Panc1 (cell line): ENCODE data around the gene C11orf21. TPM values are rescaled to one million over a fixed set of nuclear protein-coding genes. Genes with fewer than 3 reads are reported as not detected.

Experiments
- ATAC-seq: fragments of 200-7000 bp; cut with Tn5 transposase; 2 replicates; pipeline ENCODE4 v1.9.1; 2020; ENCODE audit warnings: mild to moderate bottlenecking, moderate library complexity
- BruUV-seq: library from RNA; stranded (reverse); fragments of 400-500 nt; replicated peaks from 2 replicates; lab custom pipeline; 2021; lab: Mats Ljungman, UMichigan
- CTCF ChIA-PET: fragments of 300-600 bp; sonication (Branson Sonifier 250); formaldehyde crosslinking; loops from one replicate; lab custom pipeline; 2022; ENCODE audit warnings: antibody characterized with exemption; lab: Charles Lee
- POLR2A ChIA-PET: fragments of 300-600 bp; sonication (Branson Sonifier 250); formaldehyde crosslinking; loops from one replicate; lab custom pipeline; 2022; ENCODE audit warnings: antibody characterized with exemption; lab: Charles Lee
- DNase-seq: peaks from one replicate; pipeline ENCODE4 v3.0.0-alpha.2; 2010; ENCODE audit warnings: low read depth, low spot score
- H3K27ac ChIP-seq: 2 replicates; pipeline ENCODE4 v1.5.1; 2011; ENCODE audit warnings: mild to moderate bottlenecking, low read length, inconsistent platforms
- H3K27me3 ChIP-seq: fragments of 200-500 bp; sonication (Bioruptor generic); 2 replicates; pipeline ENCODE4 v1.6.0; 2014; ENCODE audit warnings: low read length, inconsistent platforms; ENCODE audit not compliant: control insufficient read depth, insufficient read depth
- H3K36me3 ChIP-seq: fragments of 200-500 bp; sonication (Bioruptor generic); 2 replicates; pipeline ENCODE4 v1.5.1; 2014; ENCODE audit warnings: inconsistent platforms, mild to moderate bottlenecking, low read length, moderate library complexity; ENCODE audit not compliant: control insufficient read depth, insufficient read depth
- H3K4me1 ChIP-seq: 2 replicates; pipeline ENCODE4 v1.5.1; 2011; ENCODE audit warnings: inconsistent platforms, mild to moderate bottlenecking, low read length, moderate library complexity; ENCODE audit not compliant: control insufficient read depth, insufficient read depth
- H3K4me3 ChIP-seq, 2 experiments: 2 replicates each; pipeline ENCODE4 v1.5.1; 2011 to 2012; ENCODE audit warnings: low read depth in 2 of 2, low read length in 2 of 2, mild to moderate bottlenecking in 2 of 2, inconsistent platforms in 1 of 2, moderate library complexity in 1 of 2
- H3K9me3 ChIP-seq: fragments of 200-500 bp; sonication (Bioruptor generic); 2 replicates; pipeline ENCODE4 v1.5.1; 2014; ENCODE audit warnings: low read depth, mild to moderate bottlenecking, inconsistent platforms, low read length, moderate library complexity; ENCODE audit not compliant: control insufficient read depth, insufficient read depth
- CTCF ChIP-seq: fragments of 450-650 bp; IDR thresholded peaks from 2 replicates; pipeline ENCODE4 v1.5.1; 2017; ENCODE audit warnings: mild to moderate bottlenecking
- POLR2AphosphoS5 ChIP-seq: IDR thresholded peaks from 2 replicates; pipeline ENCODE4 v1.6.1; 2012; ENCODE audit warnings: mild to moderate bottlenecking, low read depth, low read length, moderate library complexity
- REST ChIP-seq, 2 experiments: IDR thresholded peaks; 2 replicates each; pipeline ENCODE4 v1.6.1; 2011 to 2012; ENCODE audit warnings: low read depth in 2 of 2, control low read depth in 1 of 2, low read length in 1 of 2, mild to moderate bottlenecking in 1 of 2, moderate library complexity in 1 of 2; ENCODE audit not compliant: insufficient read depth in 1 of 2
- SIN3A ChIP-seq: IDR thresholded peaks from 2 replicates; pipeline ENCODE4 v1.6.1; 2012; ENCODE audit warnings: low read depth, mild to moderate bottlenecking, low read length, moderate library complexity, borderline replicate concordance; ENCODE audit not compliant: insufficient read depth
- TCF7L2 ChIP-seq: IDR thresholded peaks from 2 replicates; pipeline ENCODE4 v1.6.1; 2011; ENCODE audit warnings: mild to moderate bottlenecking, low read depth, low read length, inconsistent platforms
- in situ Hi-C: cut with HindIII; loops from 2 replicates; pipeline ENCODE4 v1.10.0; 2016; ENCODE audit warnings: low sequenced_read_pairs, low pct_unique_long_range_greater_than_20kb
- intact Hi-C: fragments of 100-400 bp; cut with micrococcal nuclease; formaldehyde crosslinking; loops from one replicate; pipeline ENCODE4 v1.10.0; 2022; ENCODE audit not compliant: unreplicated experiment
- total RNA-seq: library from RNA; stranded (reverse); gene quantifications from one replicate; pipeline ENCODE4 v1.2.1, GENCODE V29; 2021; ENCODE audit not compliant: unreplicated experiment

The C11orf21 gene
- total RNA-seq, 1 experiment from 2014 or later: 0.31 TPM

- Histone ChIP-seq H3K36me3 (no peaks in the 10 kb centered on the region), H3K4me1 (no peaks in the 10 kb centered on the region), H3K27ac (no peak overlapping the region), H3K27me3 (peaks cover 5% of the 10 kb centered on the region; the same call in 1 of the 2 replicates), H3K4me3 (no peak overlapping the region), H3K9me3 (no peaks in the 10 kb centered on the region)
- ChIA-PET CTCF (interaction anchor here (0.6 to 2.9 kb wide), 6 partner anchors 14 to 247 kb away, joined by 3 to 9 read pairs (median 5); no protein-coding TSS in a partner anchor), POLR2A (no interaction called here)
- intact Hi-C loops: loop anchor here (1.0 kb wide), 1 partner anchor 102 kb away; no protein-coding TSS in a partner anchor
- no peak for TF ChIP-seq TCF7L2
- BruUV-seq: no TSS peak
- ATAC-seq: no peak
- no peak for DNase-seq
- in situ Hi-C loops: no loop called here
Measured at GRCh38 chr11:2299773-2300172, 1.9 kb downstream of the C11orf21 start.

GRCh38 chr11:2298795-2299761 lies 2.6 kb downstream of the C11orf21 start:
- in situ Hi-C loops: no loop called here

GRCh38 chr11:2298131-2298794 lies 3.5 kb downstream of the C11orf21 start:
- Histone ChIP-seq H3K36me3 (no peaks in the 10 kb centered on the region), H3K27ac (no peak overlapping the region), H3K27me3 (peaks cover 5% of the 10 kb centered on the region; the same call in 1 of the 2 replicates), H3K4me1 (no peaks in the 10 kb centered on the region), H3K4me3 (no peak overlapping the region), H3K9me3 (no peaks in the 10 kb centered on the region)
- intact Hi-C loops: no loop called here
- DNase-seq: no peak
- TF ChIP-seq POLR2AphosphoS5 (no peak), SIN3A (no peak), TCF7L2 (no peak), CTCF (no peak), REST (IDR thresholded peaks at IDR 0.05; ENCODE audit: insufficient read depth in 1 of 2, low read depth in 2 of 2, low read length in 1 of 2) (no peak)
- in situ Hi-C loops: no loop called here
- CTCF ChIA-PET: interaction anchor here (1.0 to 2.9 kb wide), 5 partner anchors 89 to 122 kb away, joined by 4 to 9 read pairs (median 7); no protein-coding TSS in a partner anchor
- BruUV-seq: no TSS peak
- POLR2A ChIA-PET: no interaction called here
- ATAC-seq: no peak

More at GRCh38 chr11:2298795-2299761, 2.6 kb downstream of the C11orf21 start:
- peaks cover 5% of the 10 kb centered on the region; the same call in 1 of the 2 replicates for H3K27me3 ChIP-seq
- no peaks in the 10 kb centered on the region for H3K4me1 ChIP-seq
- no peaks in the 10 kb centered on the region for H3K36me3 ChIP-seq
- TF ChIP-seq CTCF: peak; percentile 92
- no peak for TF ChIP-seq POLR2AphosphoS5
- TF ChIP-seq TCF7L2: no peak
- no peak for TF ChIP-seq SIN3A
- no peaks in the 10 kb centered on the region for H3K9me3 ChIP-seq
- intact Hi-C loops: loop anchor here (1.0 kb wide), 1 partner anchor 102 kb away; no protein-coding TSS in a partner anchor
- H3K27ac ChIP-seq: no peak overlapping the region
- ChIA-PET POLR2A (no interaction called here), CTCF (interaction anchor here (0.6 to 2.9 kb wide), 9 partner anchors 15 to 247 kb away, joined by 3 to 9 read pairs (median 4); no protein-coding TSS in a partner anchor)
- BruUV-seq: no TSS peak
- ATAC-seq (peak; percentile 82), DNase-seq (no peak)
- H3K4me3 ChIP-seq: no peak overlapping the region
